Astrocyte of the spinal cord (primary cell): ENCODE data around the gene WNT9B.

Experiments
- DNase-seq: peaks from one replicate; pipeline ENCODE4 v3.0.0; 2011; ENCODE audit warnings: low read depth, low spot score
- H3K4me3 ChIP-seq: 2 replicates; pipeline ENCODE4 v1.5.1; 2011; ENCODE audit warnings: low read depth, mild to moderate bottlenecking, low read length, moderate library complexity
- in situ Hi-C: cut with HindIII; loops from 2 replicates; pipeline ENCODE4 v1.10.0; 2017; ENCODE audit warnings: low sequenced_read_pairs
- TF ChIP-seq, protein P1 (sequence below): IDR thresholded peaks from 2 replicates; pipeline ENCODE4 v1.5.1; 2012; ENCODE audit warnings: low read depth, mild to moderate bottlenecking, low read length, inconsistent platforms

The WNT9B gene

DNA sequence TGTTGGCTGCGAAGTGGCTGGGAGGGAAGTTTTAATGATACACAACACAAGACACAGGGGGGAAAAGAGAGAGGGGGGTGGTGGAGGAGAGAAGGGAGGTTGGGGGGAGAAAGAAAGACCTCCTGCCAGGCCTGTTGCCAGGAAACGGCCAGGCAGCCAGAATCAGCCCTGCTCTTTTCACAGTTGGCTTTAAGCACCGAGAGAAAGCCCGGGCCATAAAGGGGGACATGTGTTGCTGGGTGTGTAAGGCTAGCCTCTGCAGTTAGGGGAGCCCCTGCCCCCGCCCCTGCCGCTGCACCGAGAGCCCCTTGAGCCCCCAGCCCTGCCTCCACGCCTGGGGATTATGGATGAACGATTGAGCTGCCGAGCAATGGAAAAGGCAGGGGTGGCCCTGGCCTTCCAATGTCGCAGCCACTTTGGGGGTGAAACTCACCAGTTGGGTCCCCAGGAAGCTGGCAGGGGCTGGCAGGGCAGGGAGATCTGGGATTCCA, 19.0 kb upstream of the WNT9B start:
- no peak overlapping the region for H3K4me3 ChIP-seq
- in situ Hi-C loops, result no loop called here
- TF ChIP-seq, protein P1, sequence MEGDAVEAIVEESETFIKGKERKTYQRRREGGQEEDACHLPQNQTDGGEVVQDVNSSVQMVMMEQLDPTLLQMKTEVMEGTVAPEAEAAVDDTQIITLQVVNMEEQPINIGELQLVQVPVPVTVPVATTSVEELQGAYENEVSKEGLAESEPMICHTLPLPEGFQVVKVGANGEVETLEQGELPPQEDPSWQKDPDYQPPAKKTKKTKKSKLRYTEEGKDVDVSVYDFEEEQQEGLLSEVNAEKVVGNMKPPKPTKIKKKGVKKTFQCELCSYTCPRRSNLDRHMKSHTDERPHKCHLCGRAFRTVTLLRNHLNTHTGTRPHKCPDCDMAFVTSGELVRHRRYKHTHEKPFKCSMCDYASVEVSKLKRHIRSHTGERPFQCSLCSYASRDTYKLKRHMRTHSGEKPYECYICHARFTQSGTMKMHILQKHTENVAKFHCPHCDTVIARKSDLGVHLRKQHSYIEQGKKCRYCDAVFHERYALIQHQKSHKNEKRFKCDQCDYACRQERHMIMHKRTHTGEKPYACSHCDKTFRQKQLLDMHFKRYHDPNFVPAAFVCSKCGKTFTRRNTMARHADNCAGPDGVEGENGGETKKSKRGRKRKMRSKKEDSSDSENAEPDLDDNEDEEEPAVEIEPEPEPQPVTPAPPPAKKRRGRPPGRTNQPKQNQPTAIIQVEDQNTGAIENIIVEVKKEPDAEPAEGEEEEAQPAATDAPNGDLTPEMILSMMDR, result no peak
- no peak for DNase-seq

DNA sequence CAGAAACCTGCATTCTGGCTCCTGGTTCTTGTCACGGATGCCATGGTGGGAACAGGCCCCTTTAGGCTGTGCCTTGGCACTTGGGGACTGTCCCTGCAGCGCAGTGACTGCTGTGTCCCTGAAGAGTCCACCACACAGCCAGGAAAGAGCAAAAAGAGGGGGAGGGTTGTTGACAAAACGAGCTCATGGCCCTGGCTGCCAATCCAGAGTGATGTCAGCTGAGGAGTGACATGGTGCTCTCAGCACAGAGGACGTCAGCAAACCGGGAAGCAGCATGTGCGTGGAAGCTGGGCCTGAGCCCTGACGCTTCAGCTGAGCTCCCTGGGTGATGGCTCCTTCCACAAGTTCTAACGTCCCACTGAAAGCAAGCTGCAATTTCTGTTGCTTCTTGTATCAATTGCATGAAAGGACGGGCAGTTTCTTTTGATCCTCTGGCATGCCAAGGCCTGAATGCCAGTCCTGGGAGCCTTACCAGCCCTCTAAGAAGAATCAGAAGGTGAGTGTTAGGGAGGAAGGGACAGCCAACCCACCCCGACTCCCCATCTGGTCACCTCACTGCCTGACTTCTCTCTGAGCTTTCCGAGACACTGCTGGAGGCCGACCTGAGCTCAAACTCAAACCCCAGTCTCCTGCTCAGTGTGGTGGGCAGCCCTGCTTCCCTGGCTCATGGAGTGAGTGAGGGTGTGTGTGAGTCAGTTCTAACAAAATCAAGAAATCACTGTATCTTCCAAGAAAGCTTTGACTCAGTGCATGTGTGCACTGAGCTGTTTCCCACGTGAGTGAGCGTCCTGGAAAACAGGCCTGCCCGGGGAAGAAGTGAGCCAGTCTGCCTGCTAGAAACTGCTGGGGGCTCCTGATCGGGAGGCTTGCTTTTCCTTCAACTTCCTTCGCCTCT, 18.2 kb upstream of the WNT9B start:
- in situ Hi-C loops, result no loop called here
- no peak overlapping the region for H3K4me3 ChIP-seq
- DNase-seq, result peak; percentile 75
- TF ChIP-seq, protein P1, result no peak

DNA sequence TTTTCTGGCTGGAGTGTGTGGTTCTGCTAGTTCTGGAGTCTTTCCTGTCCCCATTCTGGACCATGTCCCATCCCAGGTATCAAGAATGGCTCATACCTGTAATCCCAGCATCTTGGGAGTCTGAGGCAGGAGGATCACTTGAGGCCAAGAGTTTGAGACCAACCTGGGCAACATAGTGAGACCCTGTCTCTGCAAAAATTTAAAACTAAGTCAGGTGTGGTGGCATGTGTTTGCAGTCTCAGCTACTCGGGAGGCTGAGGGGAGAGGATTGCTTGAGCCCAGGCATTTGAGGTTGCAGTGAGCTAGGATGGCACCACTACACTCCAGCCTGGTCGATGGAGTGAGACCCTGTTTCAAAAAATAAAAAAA, 17.6 kb upstream of the WNT9B start:
- in situ Hi-C loops, result no loop called here
- DNase-seq, result no peak
- no peak overlapping the region for H3K4me3 ChIP-seq
- TF ChIP-seq, protein P1, result no peak

DNA sequence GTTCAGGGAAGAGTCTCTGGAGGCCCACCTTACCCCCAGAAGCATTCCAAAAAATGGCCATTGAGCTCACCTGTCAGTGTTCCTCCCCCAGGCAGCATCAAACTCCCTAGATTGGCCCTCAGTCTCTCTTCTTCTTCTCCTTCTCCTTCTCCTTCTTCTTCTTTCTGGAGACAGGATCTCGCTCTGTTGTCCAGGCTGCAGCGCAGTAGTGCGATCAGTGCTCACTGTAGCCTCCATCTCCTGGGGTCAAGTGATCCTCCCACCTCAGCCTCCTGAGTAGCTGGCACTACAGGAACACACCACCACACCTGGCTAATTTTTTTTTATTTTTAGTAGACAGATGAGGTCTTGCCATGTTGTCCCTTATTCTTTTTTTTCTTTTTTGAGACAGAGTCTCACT, 16.5 kb upstream of the WNT9B start:
- in situ Hi-C loops, result no loop called here
- no peak for DNase-seq
- TF ChIP-seq, protein P1, result no peak
- no peak overlapping the region for H3K4me3 ChIP-seq

DNA sequence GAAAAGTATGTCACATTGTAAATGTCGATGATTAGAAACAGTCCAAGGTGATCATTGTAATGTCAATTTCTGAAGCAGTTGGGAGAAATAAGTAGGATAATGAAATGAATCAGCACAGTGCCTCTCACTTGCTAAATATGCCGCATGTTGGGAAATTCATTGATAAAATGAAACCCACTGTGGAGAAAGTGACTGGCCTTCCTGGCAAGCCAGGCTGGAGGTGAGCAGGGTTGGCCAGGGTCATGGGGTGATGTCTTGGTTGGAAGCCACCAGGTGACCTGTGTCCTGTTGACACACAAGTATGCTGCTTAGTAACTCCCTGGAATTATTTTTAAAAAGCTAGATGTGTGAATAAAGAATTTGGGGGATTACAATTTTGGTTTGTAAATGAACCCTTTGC, 14.9 kb upstream of the WNT9B start:
- in situ Hi-C loops, result no loop called here
- DNase-seq, result no peak
- TF ChIP-seq, protein P1, result no peak
- H3K4me3 ChIP-seq, result no peak overlapping the region

DNA sequence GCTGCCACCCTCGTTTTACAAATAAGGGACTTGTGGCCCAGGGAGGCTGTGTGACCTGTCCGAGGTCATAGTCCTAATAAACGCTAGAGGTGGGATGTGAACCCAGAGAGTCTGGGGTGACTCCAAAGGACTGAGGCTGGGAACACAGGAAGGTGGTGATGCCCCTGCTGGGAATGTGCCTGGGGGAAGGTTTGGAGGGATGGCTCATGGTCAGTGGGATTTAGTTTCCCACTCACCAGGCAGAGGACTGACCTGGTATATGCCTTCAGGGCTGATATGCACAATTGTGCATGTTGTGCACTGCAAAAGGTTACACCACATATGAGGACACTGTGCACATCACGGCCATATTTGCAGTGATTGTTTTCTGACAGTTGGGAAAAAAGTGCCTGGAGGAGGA, 13.9 kb upstream of the WNT9B start:
- TF ChIP-seq, protein P1, result no peak
- in situ Hi-C loops, result no loop called here

More for the DNA sequence above, 13.9 kb upstream of the WNT9B start:
- no peak for DNase-seq
- H3K4me3 ChIP-seq, result no peak overlapping the region
